T-helper 1 cell treated with Interleukin-12 subunit alpha and Interleukin-12 subunit beta and Interleukin-4 antibody, amounts not matched to agents 30 ng/mL and 1 ng/mL, for 36 hours (primary cell): ENCODE measurements around the gene PAPOLB. TPM values are rescaled to one million over a fixed set of nuclear protein-coding genes. Genes with fewer than 3 reads are reported as not detected.

Experiments
- intact Hi-C: fragments of 100-400 bp; cut with micrococcal nuclease; formaldehyde crosslinking; loops from one replicate; pipeline ENCODE4 v1.15.1; 2024
- total RNA-seq: library from RNA; stranded (reverse); gene quantifications from 2 replicates; pipeline ENCODE4 v1.2.3, GENCODE V29; 2022

PAPOLB gene
- total RNA-seq, 1 donor from 2014 or later = not detected

- intact Hi-C loops = no loop called here
Measured at GRCh38 chr7:4842319-4843064, 19.3 kb downstream of the PAPOLB start.

DNA sequence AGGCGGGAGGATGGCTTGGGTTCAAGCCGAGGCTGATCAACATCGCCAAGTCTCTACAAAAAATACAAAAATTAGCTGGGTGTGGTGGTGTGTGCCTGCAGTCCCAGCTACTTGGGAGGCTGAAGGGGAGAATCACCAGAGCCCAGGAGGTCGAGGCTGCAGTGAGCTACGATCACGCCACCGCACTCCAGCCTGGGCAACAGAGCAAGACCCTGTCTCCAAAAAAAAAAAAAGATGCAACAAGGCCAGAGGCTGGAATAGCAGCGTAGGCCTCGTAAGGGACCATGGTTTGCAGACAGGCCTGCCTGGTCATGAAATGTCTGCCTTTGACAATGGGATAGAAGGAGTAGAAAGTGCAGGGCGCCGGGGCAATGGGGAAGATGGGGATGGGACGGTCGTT, 20.0 kb downstream of the PAPOLB start:
- intact Hi-C loops = no loop called here

DNA sequence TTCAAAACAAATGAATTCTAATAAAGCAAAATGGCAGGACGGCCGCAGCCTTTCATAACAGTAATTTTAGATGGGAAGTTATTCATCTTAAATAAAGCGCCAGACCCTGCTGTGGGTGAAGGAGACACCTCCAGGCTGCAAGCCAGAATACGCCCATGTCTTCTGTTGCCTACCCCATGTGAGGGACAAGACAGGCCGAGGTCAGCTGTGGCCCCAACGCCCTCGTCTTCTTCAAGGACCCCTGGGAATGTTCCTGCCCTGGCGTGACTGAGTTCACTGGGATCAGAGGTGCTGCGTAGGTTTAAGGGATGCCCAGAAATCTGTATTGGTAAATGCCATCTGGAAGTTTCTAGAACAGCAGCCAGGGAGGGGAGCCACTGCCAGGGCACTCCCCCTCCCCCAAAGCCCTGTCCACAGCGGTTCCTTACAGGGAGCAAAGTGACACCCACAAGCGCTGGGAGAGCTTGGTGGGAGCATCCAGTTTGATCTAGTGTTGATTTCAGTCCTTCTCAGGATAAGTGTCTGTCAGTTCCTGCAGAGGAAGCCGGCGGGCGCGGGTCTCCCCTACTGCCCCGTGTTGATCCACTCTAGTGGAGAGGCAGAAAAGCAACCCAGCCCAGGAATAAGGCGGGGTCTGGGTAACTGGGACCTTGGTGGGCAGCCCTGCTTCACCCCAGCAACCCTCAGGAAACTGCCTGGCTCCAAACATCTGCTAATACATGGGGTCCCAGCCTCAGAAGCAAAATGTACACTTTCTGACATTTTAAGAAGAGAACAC, 20.6 kb downstream of the PAPOLB start:
- intact Hi-C loops = no loop called here

- intact Hi-C loops = no loop called here
Measured at GRCh38 chr7:4840079-4840501, 21.7 kb downstream of the PAPOLB start.

- intact Hi-C loops = no loop called here
Measured at GRCh38 chr7:4838626-4839334, 23.1 kb downstream of the PAPOLB start.

DNA sequence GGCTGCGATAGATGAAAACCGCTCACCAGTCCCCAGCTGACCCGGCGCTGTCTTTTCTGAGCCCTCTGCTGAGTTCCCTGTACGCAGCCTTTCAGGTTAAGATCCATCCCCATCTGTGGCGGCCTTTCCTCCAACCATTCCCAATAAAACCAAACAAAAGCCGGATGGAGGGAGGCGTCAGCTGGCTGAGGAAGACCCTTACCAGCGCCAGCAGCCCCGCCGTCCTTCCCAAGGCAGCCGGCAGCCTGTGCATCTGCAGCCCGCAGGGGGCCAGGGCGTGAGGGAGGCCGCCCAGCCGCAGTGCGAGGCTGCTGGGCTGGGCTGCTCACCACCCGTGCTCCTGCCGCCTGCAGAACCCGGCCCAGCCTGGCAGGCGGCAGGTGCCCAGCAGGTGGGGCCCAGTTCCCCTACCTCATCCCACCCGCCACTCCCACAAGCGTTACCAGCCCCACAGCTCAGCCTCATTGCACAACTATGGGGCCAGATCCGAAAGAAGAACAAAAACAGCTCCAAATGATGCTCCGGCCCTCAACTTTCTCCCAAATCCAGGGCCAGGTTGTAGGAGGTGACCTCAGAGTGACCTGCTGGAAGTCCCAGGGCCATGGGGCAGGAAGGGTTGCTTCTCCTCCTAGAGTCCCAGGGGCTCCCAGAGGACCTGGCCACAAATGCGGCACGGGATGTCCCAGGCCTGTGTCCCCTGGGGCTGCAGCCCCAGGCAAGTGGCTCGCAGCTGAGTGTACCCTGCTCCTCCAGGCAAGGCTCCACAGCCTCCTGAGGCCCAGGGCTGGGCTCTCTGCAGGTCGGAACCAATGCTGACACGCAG, 23.8 kb downstream of the PAPOLB start:
- intact Hi-C loops = no loop called here

DNA sequence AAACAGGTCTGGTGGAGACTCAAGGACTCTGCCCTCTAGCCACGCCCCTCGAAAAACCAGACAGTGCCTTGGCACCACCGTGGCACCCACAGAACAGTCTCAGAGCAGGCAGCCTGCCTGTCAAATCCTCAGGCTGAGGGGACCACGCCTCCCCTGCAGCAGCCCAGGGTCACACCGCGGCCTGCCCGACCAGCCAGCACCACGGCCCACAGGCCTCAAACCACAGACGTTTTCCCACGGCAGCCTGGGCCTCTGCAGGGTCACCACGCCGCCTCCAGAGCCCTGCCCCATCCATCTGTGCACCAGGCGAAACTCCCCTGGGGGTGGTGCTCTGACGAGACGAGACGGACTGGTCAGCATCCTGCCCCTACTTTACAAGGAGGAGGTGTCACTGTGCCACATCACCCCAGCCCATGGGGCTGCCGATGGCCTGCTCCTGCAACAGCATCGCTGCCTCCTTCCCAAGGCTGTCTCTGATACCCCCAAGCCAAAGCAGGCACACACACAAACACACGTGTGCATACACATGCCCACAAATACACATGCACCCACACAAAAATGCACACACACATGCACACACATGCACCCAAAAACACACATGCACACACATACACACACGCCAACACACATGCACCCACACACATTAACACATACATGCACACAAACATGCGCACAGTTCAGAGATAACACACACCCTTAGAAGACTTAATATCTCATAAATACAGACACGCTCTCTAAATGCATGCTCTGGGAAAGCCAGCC, 24.6 kb downstream of the PAPOLB start:
- intact Hi-C loops = no loop called here

GRCh38 chr7:4836206-4836661, 25.6 kb downstream of the PAPOLB start:
- intact Hi-C loops = no loop called here

GRCh38 chr7:4835398-4836205, 26.2 kb downstream of the PAPOLB start:
- intact Hi-C loops = no loop called here

DNA sequence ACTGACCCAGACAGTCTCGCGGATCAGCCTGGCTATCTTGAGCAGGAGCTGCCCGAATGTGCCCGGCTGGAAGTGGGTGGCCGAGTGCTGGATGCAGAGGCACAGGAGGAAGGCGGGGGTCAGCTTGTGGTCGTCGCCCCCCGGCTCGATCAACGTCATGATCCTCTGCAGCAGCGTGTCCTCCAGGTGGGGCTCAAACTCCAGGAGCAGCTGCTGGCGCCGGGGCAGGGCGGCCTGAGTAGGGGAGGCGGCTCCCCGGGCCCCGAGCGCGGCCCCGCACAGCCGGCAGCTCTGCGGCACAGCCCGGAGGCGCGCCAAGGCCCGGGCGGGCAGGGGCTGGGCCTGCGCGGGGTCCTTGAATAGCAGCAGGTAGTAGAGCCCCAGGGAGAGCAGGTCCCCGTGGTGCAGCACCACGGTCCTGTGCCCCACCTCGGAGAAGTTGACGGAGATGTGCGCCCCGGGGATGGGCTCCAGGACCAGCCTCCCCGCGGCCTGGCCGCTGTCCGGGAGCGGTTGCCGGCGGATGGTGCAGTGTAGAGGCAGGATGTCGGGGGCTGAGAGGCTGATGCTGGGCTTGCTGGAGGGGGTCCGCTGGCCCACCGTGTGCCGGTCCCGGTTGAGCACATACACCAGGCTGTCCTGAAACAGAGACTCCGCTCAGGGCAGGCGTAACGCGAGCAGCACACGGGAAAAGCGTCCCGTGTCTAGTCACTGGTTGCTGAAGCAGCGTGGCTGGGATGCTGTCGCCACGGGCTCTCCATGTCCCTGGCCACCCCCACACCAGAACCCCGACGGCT, 27.0 kb downstream of the PAPOLB start:
- intact Hi-C loops = no loop called here

DNA sequence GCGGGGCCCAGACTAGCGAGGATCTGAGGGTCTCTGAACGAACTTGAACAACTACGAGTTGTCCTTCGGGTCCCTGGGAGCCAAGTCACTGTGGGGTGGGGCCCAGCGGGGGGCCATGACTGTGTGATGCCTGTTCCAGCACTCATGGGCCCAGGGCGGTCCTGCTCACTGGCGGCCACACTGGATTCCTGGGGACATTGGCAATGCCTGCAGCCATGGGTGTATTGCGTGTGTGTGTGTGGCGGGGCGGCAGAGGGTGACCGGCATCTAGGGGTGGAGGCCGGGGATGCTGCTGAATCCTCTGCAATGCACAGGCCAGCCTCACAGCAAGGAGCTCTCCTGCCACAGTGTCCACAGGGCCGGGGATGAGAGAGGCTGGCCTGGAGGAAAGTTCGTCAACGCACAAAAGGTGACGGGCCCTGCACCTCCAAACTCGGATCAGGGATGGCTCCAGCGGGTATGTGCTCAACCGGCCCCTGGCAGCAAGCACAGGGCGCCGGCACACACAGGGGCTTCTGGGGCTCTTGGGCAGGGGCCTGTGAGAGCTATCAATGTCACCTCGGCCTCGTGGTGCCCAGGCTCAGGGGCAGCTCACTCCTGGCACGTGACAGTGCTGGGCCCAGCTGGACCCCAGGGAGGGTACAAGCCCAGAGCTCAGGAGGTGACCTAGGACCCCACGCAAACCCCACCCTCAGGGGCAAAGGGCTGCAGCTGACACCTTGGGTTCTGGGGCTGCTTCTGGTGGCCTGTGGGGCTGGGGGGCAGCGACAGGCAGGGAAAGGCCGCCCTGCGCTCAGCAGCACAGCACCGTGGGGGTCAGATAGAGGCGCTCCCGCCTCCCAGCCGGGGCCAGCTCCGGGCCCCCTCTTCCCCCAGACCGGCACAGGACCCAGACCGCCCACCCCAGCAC, 27.9 kb downstream of the PAPOLB start:
- intact Hi-C loops = no loop called here

DNA sequence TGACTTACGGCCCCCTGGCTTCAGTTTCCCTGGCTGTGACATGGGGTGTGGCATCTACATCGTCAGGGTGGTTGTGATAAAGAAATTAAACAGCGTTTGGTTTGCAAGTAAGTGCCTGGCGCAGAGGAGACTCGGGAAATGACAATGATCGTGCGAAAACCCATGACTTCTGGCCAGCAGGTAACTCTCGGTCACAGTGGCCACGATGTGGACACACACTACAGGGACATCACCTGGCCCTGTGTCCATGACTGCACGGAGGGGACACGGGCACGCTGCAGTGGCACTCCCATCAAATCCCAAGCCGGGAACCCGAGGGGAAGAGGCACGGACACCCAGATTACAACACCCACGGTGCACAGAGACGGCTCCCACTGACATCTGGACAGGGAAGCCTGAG, 28.7 kb downstream of the PAPOLB start:
- intact Hi-C loops = no loop called here

DNA sequence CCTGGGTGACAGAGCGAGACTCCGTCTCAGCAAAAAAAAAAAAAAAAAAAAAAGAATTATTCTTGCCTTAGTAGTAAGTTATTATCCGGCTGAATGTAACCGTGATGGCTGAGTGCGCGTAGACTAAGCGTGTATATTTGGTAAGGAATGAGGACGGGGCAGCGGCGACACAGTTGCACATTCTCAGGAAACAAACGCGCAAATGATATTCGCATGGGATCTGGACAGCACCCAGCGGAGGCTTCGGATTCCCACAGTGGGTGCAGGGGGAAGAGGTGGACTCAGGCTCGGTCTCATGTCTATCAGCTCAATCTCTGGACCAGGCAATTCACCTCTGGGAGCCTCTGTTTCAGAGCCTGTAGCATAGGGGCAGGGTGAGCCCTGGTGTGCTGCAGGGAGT, 29.1 kb downstream of the PAPOLB start:
- intact Hi-C loops = no loop called here

GRCh38 chr7:4831723-4832495, 29.9 kb downstream of the PAPOLB start:
- intact Hi-C loops = loop anchor here (2.0 kb wide), 1 partner anchor 51 kb away; the partner anchor contains the start of gene RADIL

- intact Hi-C loops = loop anchor here (1.0 to 2.0 kb wide), 2 partner anchors 53 to 255 kb away; partner anchors contain the start of gene RADIL
Measured at GRCh38 chr7:4830176-4830575, 31.7 kb downstream of the PAPOLB start.

DNA sequence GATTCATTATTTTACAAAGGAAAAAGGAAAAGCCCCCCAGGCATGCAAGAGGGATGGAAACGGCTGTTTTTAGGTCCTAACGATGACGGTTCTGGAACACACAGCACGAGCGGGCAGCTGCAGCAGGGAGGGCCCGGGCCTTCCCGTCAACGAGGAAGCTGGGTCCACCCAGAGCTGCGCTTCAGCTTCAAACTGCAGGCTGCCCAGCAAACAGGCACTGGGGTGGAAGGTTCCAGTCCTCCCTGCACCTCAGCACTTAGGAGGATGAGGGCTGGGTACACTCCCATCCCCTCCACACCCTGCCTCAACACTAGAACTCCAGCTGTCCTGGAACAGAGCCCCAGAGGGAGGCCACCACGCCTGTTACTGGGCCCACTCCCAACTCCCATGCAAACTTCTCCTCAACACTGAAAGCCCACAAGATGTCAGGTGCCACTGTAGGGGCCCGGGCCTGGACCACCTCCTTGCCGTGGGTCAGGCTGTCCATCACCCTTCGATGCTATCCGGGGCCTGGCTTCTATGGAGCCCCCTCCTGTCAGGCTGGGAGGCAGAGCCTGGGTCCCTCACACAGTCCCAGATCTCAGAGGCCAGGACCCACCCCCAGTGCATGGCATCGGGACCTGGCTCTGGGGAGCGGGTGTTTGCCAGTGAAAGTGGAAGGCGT, 33.0 kb downstream of the PAPOLB start:
- intact Hi-C loops = no loop called here
